Measurements from ENCODE around the gene CREB5.

CREB5 gene

DNA sequence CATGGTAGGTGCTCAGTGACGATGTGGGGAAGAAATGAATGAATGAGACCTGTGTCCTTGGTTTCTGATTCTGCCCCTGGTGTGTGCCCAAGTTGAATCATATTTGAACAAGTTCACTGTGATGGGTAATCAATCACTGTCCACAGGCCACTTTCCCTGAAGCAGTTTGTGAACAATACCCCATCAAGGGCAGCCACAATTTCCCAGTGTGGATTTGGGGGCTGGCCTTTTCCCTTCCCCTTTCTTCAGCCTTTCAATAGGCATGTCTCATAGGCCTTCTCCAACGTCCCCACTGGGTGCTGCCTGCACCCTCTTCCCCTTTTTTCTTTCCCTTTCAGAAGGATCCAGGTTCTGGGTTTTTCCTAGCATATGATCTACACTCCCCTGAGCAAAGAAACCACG is 64.7 kb downstream of the CREB5 start:
- Histone ChIP-seq H3K27me3 (ENCODE audit: control insufficient read depth, insufficient read depth, low read length) (no peaks in the 10 kb centered on the region), H3K9me3 (ENCODE audit: control insufficient read depth, insufficient read depth, low read length) (no peaks in the 10 kb centered on the region), H3K36me3 (ENCODE audit: control insufficient read depth, insufficient read depth, low read length) (no peaks in the 10 kb centered on the region), H3K27ac (ENCODE audit: low read length) (no peak overlapping the region), H3K4me3 (ENCODE audit: low read length) (no peak overlapping the region), H3K4me1 (ENCODE audit: control insufficient read depth, insufficient read depth, low read length) (peaks cover 2% of the 10 kb centered on the region; the same call in 1 of the 2 replicates)
- WGBS (ENCODE audit: insufficient coverage, insufficient read length): no CpG with 5 or more reads among the region's 3 CpGs
- DNase-seq (ENCODE audit: low read depth, low spot score): no peak

DNA sequence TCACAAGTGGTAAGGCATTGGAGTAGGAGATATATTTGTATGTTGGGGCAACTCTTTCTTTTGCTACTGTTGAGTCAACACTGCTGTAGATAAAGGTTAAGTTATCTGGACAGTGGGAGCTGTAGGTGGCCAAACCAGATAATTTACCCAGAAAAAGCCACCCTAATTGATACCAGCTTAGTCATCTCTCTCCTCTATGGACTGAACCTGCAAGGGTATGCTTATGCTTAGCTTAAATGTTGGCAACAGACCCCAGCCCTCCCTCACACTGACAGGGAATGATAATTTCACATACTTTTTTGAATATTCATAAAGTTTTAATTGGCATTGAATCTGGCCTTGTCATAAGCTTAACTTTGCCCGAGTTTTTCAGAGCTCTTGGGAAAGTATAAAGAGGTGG is 66.3 kb downstream of the CREB5 start:
- Histone ChIP-seq H3K4me1 (ENCODE audit: control insufficient read depth, insufficient read depth, low read length) (peaks cover 5% of the 10 kb centered on the region; the same call in 1 of the 2 replicates), H3K27ac (ENCODE audit: low read length) (no peak overlapping the region), H3K36me3 (ENCODE audit: control insufficient read depth, insufficient read depth, low read length) (no peaks in the 10 kb centered on the region), H3K9me3 (ENCODE audit: control insufficient read depth, insufficient read depth, low read length) (no peaks in the 10 kb centered on the region), H3K4me3 (ENCODE audit: low read length) (no peak overlapping the region), H3K27me3 (ENCODE audit: control insufficient read depth, insufficient read depth, low read length) (no peaks in the 10 kb centered on the region)
- no peak for DNase-seq (ENCODE audit: low read depth, low spot score)
- no CpG with 5 or more reads among the region's 1 CpG for WGBS (ENCODE audit: insufficient coverage, insufficient read length)

DNA sequence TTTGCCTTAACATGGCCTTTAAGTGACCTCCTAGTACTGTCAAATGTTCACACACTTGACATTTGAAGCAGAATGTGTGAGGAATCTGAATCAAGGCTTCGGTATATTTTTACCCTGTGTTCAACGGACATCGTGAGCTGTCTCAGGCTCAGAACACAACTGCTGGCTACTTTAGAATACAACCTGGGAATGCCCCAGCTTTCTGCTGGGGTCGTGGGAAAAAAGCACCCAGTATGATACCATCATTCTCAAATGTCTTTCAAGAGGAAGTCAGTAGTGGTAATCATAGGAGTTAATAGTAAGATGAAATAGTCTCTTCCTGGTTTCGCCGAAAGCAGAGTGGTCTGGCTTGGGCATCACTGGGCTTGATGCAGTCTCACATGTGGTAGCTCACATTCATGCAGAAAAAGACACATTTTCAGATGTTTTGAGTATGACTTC is 67.2 kb downstream of the CREB5 start:
- no peaks in the 10 kb centered on the region for H3K27me3 ChIP-seq (ENCODE audit: control insufficient read depth, insufficient read depth, low read length)
- DNase-seq (ENCODE audit: low read depth, low spot score): no peak
- no CpG with 5 or more reads among the region's 6 CpGs for WGBS (ENCODE audit: insufficient coverage, insufficient read length)
- no peak overlapping the region for H3K27ac ChIP-seq (ENCODE audit: low read length)
- no peaks in the 10 kb centered on the region for H3K9me3 ChIP-seq (ENCODE audit: control insufficient read depth, insufficient read depth, low read length)
- H3K4me1 ChIP-seq (ENCODE audit: control insufficient read depth, insufficient read depth, low read length): peaks cover 5% of the 10 kb centered on the region; the same call in 1 of the 2 replicates
- H3K4me3 ChIP-seq (ENCODE audit: low read length): no peak overlapping the region
- no peaks in the 10 kb centered on the region for H3K36me3 ChIP-seq (ENCODE audit: control insufficient read depth, insufficient read depth, low read length)

DNA sequence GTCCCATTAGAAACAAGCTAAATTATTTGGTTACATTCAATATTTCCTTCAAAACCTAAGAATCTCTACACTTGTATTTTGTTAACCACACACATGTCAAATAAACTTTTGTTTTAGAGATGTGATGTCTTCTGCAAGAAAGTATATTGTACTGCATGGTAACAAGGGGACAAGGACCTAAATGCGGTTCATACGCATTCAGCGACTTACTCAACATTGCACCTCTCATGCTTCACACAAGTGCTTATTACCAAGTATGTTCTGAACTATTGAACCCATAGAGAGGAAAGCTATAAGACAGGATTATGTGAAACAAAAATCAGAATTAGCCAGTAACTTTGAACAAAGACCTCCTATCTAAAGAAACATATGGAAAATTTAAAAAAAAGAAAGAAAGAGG is 68.3 kb downstream of the CREB5 start:
- no CpG with 5 or more reads among the region's 3 CpGs for WGBS (ENCODE audit: insufficient coverage, insufficient read length)
- H3K4me1 ChIP-seq (ENCODE audit: control insufficient read depth, insufficient read depth, low read length): peaks cover 5% of the 10 kb centered on the region; the same call in 1 of the 2 replicates

DNA sequence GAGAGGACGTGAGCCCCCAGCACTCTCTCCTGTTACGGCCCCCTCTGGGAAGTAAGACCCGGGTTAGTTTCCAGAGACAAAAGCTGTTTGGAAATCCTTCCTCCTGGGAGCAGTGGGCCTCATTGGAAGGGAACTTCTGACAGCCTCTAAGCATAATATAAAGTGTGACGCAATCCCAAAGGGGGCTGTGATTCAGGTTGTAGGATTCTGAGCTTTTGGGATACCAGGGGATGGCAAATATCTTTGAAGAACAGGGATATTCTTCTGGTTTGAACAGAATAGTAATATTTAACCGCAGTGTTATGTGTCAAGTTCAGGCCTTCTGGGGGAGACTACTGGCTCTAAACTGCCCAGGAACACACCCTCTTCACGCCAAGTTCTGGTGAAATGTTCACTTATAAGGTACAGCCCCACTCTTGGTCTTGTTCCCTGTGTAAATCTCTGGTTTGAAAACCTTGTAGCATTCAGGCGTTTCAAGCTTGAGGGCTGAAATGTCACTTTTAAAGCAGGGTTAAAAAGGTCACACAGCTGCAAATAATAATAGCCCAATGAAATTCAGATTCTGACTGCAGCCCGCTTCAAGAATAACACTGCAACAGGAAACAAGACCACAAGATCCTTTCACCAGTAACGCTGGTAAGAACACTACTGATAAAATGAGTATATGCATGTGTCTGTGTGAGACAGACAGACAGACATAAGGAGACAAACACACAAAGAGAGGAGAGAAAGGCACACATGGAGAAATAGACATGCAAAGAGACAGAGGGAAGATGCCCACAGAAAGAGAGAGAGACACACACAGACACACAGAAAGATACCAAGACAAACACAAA is 69.0 kb downstream of the CREB5 start:
- Histone ChIP-seq H3K36me3 (ENCODE audit: control insufficient read depth, insufficient read depth, low read length) (no peaks in the 10 kb centered on the region), H3K27me3 (ENCODE audit: control insufficient read depth, insufficient read depth, low read length) (no peaks in the 10 kb centered on the region), H3K27ac (ENCODE audit: low read length) (no peak overlapping the region), H3K9me3 (ENCODE audit: control insufficient read depth, insufficient read depth, low read length) (no peaks in the 10 kb centered on the region), H3K4me1 (ENCODE audit: control insufficient read depth, insufficient read depth, low read length) (peaks cover 5% of the 10 kb centered on the region; the same call in 1 of the 2 replicates), H3K4me3 (ENCODE audit: low read length) (no peak overlapping the region)
- DNase-seq (ENCODE audit: low read depth, low spot score): no peak
- WGBS (ENCODE audit: insufficient coverage, insufficient read length): no CpG with 5 or more reads among the region's 9 CpGs

More for the DNA sequence above, 68.3 kb downstream of the CREB5 start:
- DNase-seq (ENCODE audit: low read depth, low spot score): no peak
- no peak overlapping the region for H3K4me3 ChIP-seq (ENCODE audit: low read length)
- H3K27ac ChIP-seq (ENCODE audit: low read length): no peak overlapping the region
- no peaks in the 10 kb centered on the region for H3K27me3 ChIP-seq (ENCODE audit: control insufficient read depth, insufficient read depth, low read length)
- H3K36me3 ChIP-seq (ENCODE audit: control insufficient read depth, insufficient read depth, low read length): no peaks in the 10 kb centered on the region
- H3K9me3 ChIP-seq (ENCODE audit: control insufficient read depth, insufficient read depth, low read length): no peaks in the 10 kb centered on the region

DNA sequence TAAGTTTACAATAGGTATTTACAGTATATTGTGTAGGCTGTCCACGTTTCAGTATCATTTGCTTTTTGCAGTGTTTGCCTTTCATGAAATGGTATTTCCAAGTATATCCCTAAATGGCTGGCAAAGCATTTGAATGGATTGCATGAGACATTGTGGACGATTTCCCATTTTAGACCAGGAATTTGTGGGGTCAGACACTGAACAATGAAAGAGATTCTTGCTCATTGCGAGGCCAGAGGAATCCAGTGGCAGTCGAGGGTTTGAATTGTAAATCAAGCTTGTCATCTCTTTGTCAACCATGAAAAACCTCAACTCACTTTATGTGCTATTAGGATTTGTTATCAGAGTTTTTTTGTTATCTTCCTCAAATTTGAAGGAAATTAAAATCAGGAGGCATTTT is 70.8 kb downstream of the CREB5 start:
- Histone ChIP-seq H3K27ac (ENCODE audit: low read length) (no peak overlapping the region), H3K27me3 (ENCODE audit: control insufficient read depth, insufficient read depth, low read length) (no peaks in the 10 kb centered on the region), H3K4me1 (ENCODE audit: control insufficient read depth, insufficient read depth, low read length) (peaks cover 5% of the 10 kb centered on the region; the same call in 1 of the 2 replicates), H3K4me3 (ENCODE audit: low read length) (no peak overlapping the region), H3K36me3 (ENCODE audit: control insufficient read depth, insufficient read depth, low read length) (no peaks in the 10 kb centered on the region), H3K9me3 (ENCODE audit: control insufficient read depth, insufficient read depth, low read length) (no peaks in the 10 kb centered on the region)
- DNase-seq (ENCODE audit: low read depth, low spot score): no peak
- no CpG with 5 or more reads among the region's 4 CpGs for WGBS (ENCODE audit: insufficient coverage, insufficient read length)

DNA sequence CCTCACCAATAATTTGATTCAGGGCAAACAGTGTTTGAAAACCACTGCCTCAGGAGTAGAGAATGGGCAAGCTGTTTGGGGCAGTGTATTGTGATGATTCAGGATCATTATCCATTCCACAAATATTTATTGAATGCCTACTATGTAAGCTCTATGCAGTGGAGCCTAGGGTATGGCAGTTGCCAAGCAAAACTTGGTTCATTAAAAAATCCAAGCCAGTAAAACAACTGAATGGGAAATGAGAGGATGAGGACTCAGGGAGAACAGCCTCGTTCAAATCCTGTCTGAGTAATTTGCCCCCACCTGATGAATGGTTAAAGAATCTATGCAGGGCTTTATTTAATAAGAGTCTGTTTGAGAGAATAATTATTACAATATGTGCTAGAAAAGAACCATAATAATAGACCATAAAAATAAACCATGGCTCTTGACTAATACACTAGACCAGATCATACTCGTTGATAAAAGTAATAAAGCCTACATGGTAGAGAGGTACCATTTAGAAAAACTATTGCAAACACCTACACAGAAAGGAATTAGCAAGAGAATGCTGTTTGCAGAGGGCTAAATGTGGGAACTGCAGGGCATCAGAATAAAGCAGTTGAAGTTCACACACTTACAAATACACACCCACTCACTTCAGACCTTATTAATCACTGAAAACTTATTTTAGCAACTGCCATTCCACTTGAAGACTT is 71.7 kb downstream of the CREB5 start:
- no peak overlapping the region for H3K4me3 ChIP-seq (ENCODE audit: low read length)
- no peaks in the 10 kb centered on the region for H3K9me3 ChIP-seq (ENCODE audit: control insufficient read depth, insufficient read depth, low read length)
- H3K27me3 ChIP-seq (ENCODE audit: control insufficient read depth, insufficient read depth, low read length): no peaks in the 10 kb centered on the region
- H3K27ac ChIP-seq (ENCODE audit: low read length): no peak overlapping the region
- no CpG with 5 or more reads among the region's 2 CpGs for WGBS (ENCODE audit: insufficient coverage, insufficient read length)
- no peak for DNase-seq (ENCODE audit: low read depth, low spot score)
- no peaks in the 10 kb centered on the region for H3K36me3 ChIP-seq (ENCODE audit: control insufficient read depth, insufficient read depth, low read length)
- H3K4me1 ChIP-seq (ENCODE audit: control insufficient read depth, insufficient read depth, low read length): peaks cover 5% of the 10 kb centered on the region; the same call in 1 of the 2 replicates

DNA sequence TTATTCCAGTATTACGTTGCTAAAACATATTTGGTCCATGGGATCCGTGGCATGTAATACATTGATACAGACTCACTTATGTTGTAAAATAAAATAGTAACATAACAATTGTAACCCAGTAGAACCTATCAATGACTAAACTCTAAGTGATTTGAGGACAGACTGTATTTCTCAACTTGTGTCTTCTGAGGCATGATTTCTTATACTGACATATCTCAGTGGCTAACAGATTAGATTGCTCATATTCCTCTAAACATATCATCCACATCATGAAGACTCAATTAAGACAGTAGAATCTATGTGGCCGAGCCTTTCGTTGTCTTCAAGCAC is 72.3 kb downstream of the CREB5 start:
- Histone ChIP-seq H3K4me1 (ENCODE audit: control insufficient read depth, insufficient read depth, low read length) (peaks cover 5% of the 10 kb centered on the region; the same call in 1 of the 2 replicates), H3K36me3 (ENCODE audit: control insufficient read depth, insufficient read depth, low read length) (no peaks in the 10 kb centered on the region), H3K9me3 (ENCODE audit: control insufficient read depth, insufficient read depth, low read length) (no peaks in the 10 kb centered on the region), H3K27me3 (ENCODE audit: control insufficient read depth, insufficient read depth, low read length) (no peaks in the 10 kb centered on the region), H3K27ac (ENCODE audit: low read length) (no peak overlapping the region), H3K4me3 (ENCODE audit: low read length) (no peak overlapping the region)
- WGBS (ENCODE audit: insufficient coverage, insufficient read length): no CpG with 5 or more reads among the region's 4 CpGs
- no peak for DNase-seq (ENCODE audit: low read depth, low spot score)

DNA sequence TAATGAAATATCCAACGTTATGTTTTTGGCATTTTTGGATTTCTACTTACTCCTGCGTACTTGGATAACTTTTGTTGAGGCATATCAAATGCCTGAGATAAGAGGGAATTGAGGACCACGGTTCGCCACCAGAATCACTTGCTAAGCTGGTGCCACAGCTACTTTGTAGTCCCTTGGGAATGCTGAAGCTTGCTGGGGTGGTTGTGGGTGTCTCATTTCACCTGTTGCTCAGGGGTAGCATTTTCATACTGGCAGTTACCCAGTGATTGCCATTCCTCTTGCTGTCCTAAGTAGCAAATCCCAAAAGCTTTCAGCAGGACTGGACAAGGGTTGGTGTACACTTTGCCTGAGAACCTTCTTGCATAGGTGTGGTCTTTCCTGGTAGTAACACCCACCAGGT is 75.2 kb downstream of the CREB5 start:
- no peak overlapping the region for H3K4me3 ChIP-seq (ENCODE audit: low read length)
- no peak for DNase-seq (ENCODE audit: low read depth, low spot score)
- peaks cover 2% of the 10 kb centered on the region; the same call in 1 of the 2 replicates for H3K4me1 ChIP-seq (ENCODE audit: control insufficient read depth, insufficient read depth, low read length)
- no peak overlapping the region for H3K27ac ChIP-seq (ENCODE audit: low read length)
- H3K27me3 ChIP-seq (ENCODE audit: control insufficient read depth, insufficient read depth, low read length): no peaks in the 10 kb centered on the region
- WGBS (ENCODE audit: insufficient coverage, insufficient read length): no CpG with 5 or more reads among the region's 4 CpGs
- H3K9me3 ChIP-seq (ENCODE audit: control insufficient read depth, insufficient read depth, low read length): no peaks in the 10 kb centered on the region
- H3K36me3 ChIP-seq (ENCODE audit: control insufficient read depth, insufficient read depth, low read length): no peaks in the 10 kb centered on the region

DNA sequence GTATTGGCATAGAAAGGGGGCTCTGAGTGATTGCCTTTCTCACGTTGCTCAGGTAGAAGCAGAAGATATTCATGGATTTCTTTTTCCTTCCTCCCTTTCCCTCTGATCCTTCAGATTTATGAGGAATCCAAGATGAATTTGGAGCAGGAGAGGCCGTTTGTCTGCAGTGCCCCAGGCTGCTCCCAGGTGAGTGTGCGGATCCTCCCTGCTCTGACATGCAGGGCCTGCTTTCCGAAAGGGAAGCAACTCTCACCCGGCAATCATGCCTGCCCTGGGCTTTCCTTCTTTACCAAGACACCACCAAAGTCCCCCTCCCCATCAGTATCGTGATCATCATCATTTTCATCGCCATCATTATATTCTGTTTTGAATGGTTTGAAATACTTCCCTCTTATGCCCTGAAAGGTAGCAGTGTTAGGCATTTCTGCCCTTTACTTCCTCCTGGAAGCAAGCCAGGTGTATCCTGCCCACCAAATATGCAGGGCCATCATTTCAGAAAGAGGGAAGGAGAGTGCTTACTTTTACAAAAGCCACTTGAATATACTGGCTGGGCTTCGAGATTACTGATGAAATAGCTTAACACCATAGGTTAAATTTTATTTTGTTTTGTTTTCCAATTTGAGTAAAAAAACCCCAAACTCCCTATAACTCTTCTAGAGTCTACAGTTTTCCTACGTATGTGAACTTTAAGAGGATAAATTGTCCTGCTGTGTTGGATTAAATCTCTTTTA is 75.9 kb downstream of the CREB5 start:
- Histone ChIP-seq H3K9me3 (ENCODE audit: control insufficient read depth, insufficient read depth, low read length) (no peaks in the 10 kb centered on the region), H3K27me3 (ENCODE audit: control insufficient read depth, insufficient read depth, low read length) (no peaks in the 10 kb centered on the region), H3K36me3 (ENCODE audit: control insufficient read depth, insufficient read depth, low read length) (no peaks in the 10 kb centered on the region), H3K4me1 (ENCODE audit: control insufficient read depth, insufficient read depth, low read length) (no peaks in the 10 kb centered on the region; the same call in 1 of the 2 replicates), H3K27ac (ENCODE audit: low read length) (no peak overlapping the region), H3K4me3 (ENCODE audit: low read length) (no peak overlapping the region)
- DNase-seq (ENCODE audit: low read depth, low spot score): no peak
- WGBS (ENCODE audit: insufficient coverage, insufficient read length): no CpG with 5 or more reads among the region's 9 CpGs

Data from iPS DF 6.9 (cell line).